ENCODE measurements around the gene ODAD2. TPM values are rescaled to one million over a fixed set of nuclear protein-coding genes. Genes with fewer than 3 reads are reported as not detected.

The ODAD2 gene
- total RNA-seq, 1 donor from 2014 or later = 0.48 TPM

- Mint-ChIP-seq H3K4me3 (ENCODE audit: unreplicated experiment) (no peak overlapping the region), H3K4me1 (ENCODE audit: low read depth, unreplicated experiment) (no peaks in the 10 kb centered on the region), H3K36me3 (ENCODE audit: low read depth, unreplicated experiment) (no peaks in the 10 kb centered on the region), H3K27ac (ENCODE audit: unreplicated experiment) (no peak overlapping the region), H3K9me3 (ENCODE audit: unreplicated experiment) (no peaks in the 10 kb centered on the region), H3K27me3 (ENCODE audit: low read depth, unreplicated experiment) (no peaks in the 10 kb centered on the region)
- TF ChIP-seq CTCF (IDR thresholded peaks at IDR 0.05; ENCODE audit: insufficient read depth, low read depth, low read length) (no peak), EZH2 (IDR thresholded peaks at IDR 0.05; ENCODE audit: insufficient read depth, low read length) (no peak)
- Histone ChIP-seq H3K36me3 (ENCODE audit: insufficient read depth, low read length) (no peaks in the 10 kb centered on the region), H4K20me1 (ENCODE audit: insufficient read depth, low read length) (no peaks in the 10 kb centered on the region), H3K27ac (ENCODE audit: low read depth, low read length) (no peak overlapping the region), H3K4me1 (ENCODE audit: insufficient read depth, low read length) (no peaks in the 10 kb centered on the region), H3K4me3 (ENCODE audit: insufficient read depth, low read depth, low read length) (no peak overlapping the region), H3K9ac (ENCODE audit: low read length) (no peak overlapping the region), H3K27me3 (ENCODE audit: insufficient read depth, low read length) (no peaks in the 10 kb centered on the region), H2AFZ (ENCODE audit: low read depth, low read length) (no peak overlapping the region), H3K79me2 (ENCODE audit: insufficient read depth, low read length) (no peaks in the 10 kb centered on the region), H3K9me3 (ENCODE audit: insufficient read depth, low read depth, low read length) (no peaks in the 10 kb centered on the region), H3K4me2 (ENCODE audit: low read length) (no peak overlapping the region)
- DNase-seq (ENCODE audit: low read depth) (no peak), FAIRE-seq (no peak)
These were observed 47.7 kb upstream of the ODAD2 start for GRCh38 chr10:28046579-28046978.

DNA sequence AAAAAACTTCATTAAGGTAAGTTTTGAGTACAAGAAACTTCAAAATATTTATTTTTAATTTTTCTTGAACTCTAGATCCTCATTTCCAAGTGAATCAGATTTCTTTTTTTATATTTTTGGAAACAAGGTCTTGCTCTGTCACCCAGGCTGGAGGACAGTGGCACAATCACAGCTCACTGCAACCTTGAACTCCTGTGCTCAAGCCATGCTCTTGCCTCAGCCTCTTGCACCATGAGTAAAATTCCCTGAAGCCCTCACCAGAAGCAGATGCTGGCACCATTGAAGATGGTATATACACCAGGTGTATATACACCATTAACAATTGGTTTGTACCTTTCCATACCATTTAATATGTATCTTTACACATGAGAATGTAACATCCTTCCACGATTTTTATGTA, 45.1 kb upstream of the ODAD2 start:
- no peak overlapping the region for H3K4me3 ChIP-seq (ENCODE audit: insufficient read depth, low read depth, low read length)
- Mint-ChIP-seq H3K27me3 (ENCODE audit: low read depth, unreplicated experiment) (no peaks in the 10 kb centered on the region), H3K36me3 (ENCODE audit: low read depth, unreplicated experiment) (no peaks in the 10 kb centered on the region), H3K27ac (ENCODE audit: unreplicated experiment) (no peak overlapping the region), H3K9me3 (ENCODE audit: unreplicated experiment) (no peaks in the 10 kb centered on the region), H3K4me3 (ENCODE audit: unreplicated experiment) (no peak overlapping the region), H3K4me1 (ENCODE audit: low read depth, unreplicated experiment) (no peaks in the 10 kb centered on the region)
- H4K20me1 ChIP-seq (ENCODE audit: insufficient read depth, low read length) = no peaks in the 10 kb centered on the region
- DNase-seq (ENCODE audit: low read depth) = no peak
- no peaks in the 10 kb centered on the region for H3K27me3 ChIP-seq (ENCODE audit: insufficient read depth, low read length)
- H3K9me3 ChIP-seq (ENCODE audit: insufficient read depth, low read depth, low read length) = no peaks in the 10 kb centered on the region
- no peak overlapping the region for H3K27ac ChIP-seq (ENCODE audit: low read depth, low read length)
- no peak overlapping the region for H2AFZ ChIP-seq (ENCODE audit: low read depth, low read length)
- no peaks in the 10 kb centered on the region for H3K4me1 ChIP-seq (ENCODE audit: insufficient read depth, low read length)
- H3K9ac ChIP-seq (ENCODE audit: low read length) = no peak overlapping the region
- no peaks in the 10 kb centered on the region for H3K36me3 ChIP-seq (ENCODE audit: insufficient read depth, low read length)
- no peak overlapping the region for H3K4me2 ChIP-seq (ENCODE audit: low read length)
- TF ChIP-seq CTCF (IDR thresholded peaks at IDR 0.05; ENCODE audit: insufficient read depth, low read depth, low read length) (no peak), EZH2 (IDR thresholded peaks at IDR 0.05; ENCODE audit: insufficient read depth, low read length) (no peak)
- no peak for FAIRE-seq
- no peaks in the 10 kb centered on the region for H3K79me2 ChIP-seq (ENCODE audit: insufficient read depth, low read length)

- Histone ChIP-seq H3K9ac (ENCODE audit: low read length) (no peak overlapping the region), H3K79me2 (ENCODE audit: insufficient read depth, low read length) (no peaks in the 10 kb centered on the region), H3K9me3 (ENCODE audit: insufficient read depth, low read depth, low read length) (no peaks in the 10 kb centered on the region), H3K4me3 (ENCODE audit: insufficient read depth, low read depth, low read length) (no peak overlapping the region), H3K4me1 (ENCODE audit: insufficient read depth, low read length) (peaks cover 6% of the 10 kb centered on the region), H3K27me3 (ENCODE audit: insufficient read depth, low read length) (no peaks in the 10 kb centered on the region), H3K4me2 (ENCODE audit: low read length) (peak overlapping the region; percentile 39), H3K27ac (ENCODE audit: low read depth, low read length) (no peak overlapping the region), H3K36me3 (ENCODE audit: insufficient read depth, low read length) (no peaks in the 10 kb centered on the region), H4K20me1 (ENCODE audit: insufficient read depth, low read length) (no peaks in the 10 kb centered on the region), H2AFZ (ENCODE audit: low read depth, low read length) (no peak overlapping the region)
- DNase-seq (ENCODE audit: low read depth) (peak; percentile 90), FAIRE-seq (no peak)
- TF ChIP-seq EZH2 (IDR thresholded peaks at IDR 0.05; ENCODE audit: insufficient read depth, low read length) = no peak
- TF ChIP-seq CTCF (IDR thresholded peaks at IDR 0.05; ENCODE audit: insufficient read depth, low read depth, low read length) = no peak
- H3K27me3 Mint-ChIP-seq (ENCODE audit: low read depth, unreplicated experiment) = no peaks in the 10 kb centered on the region
- H3K36me3 Mint-ChIP-seq (ENCODE audit: low read depth, unreplicated experiment) = no peaks in the 10 kb centered on the region
- peaks cover 10% of the 10 kb centered on the region for H3K4me1 Mint-ChIP-seq (ENCODE audit: low read depth, unreplicated experiment)
- H3K9me3 Mint-ChIP-seq (ENCODE audit: unreplicated experiment) = peaks cover 7% of the 10 kb centered on the region
- no peak overlapping the region for H3K4me3 Mint-ChIP-seq (ENCODE audit: unreplicated experiment)
- H3K27ac Mint-ChIP-seq (ENCODE audit: unreplicated experiment) = no peak overlapping the region
These were observed 37.7 kb upstream of the ODAD2 start for GRCh38 chr10:28036587-28036986.

All from astrocyte (in vitro differentiated cells and primary cell).